Fibroblast of pulmonary artery (primary cell): ENCODE measurements around the gene MAGI1.

ENCODE experiments used
- DNase-seq: peaks from one replicate; pipeline ENCODE4 v3.0.0-alpha.2; 2010; ENCODE audit warnings: low read depth
- H3K4me3 ChIP-seq: replicated peaks from 2 replicates; pipeline ENCODE4 v1.5.1; 2011; ENCODE audit warnings: low read depth, mild to moderate bottlenecking, control low read depth, low read length, moderate library complexity
- CTCF ChIP-seq: IDR thresholded peaks from 2 replicates; pipeline ENCODE4 v1.5.1; 2011; ENCODE audit warnings: mild to moderate bottlenecking, control low read depth, low read length, inconsistent platforms; ENCODE audit errors: missing control alignments

The MAGI1 gene

GRCh38 chr3:66038726-66039589 is at the start of gene MAGI1:
Gene MAGI1 (minus strand): TSS chr3:66038918. CDS start chr3:66038308, 610 bp downstream.
- TF ChIP-seq CTCF: no peak
- DNase-seq: peak; percentile 96
- H3K4me3 ChIP-seq: peak within 1 kb of the TSS; percentile 66

GRCh38 chr3:66083784-66084213 is 45.1 kb upstream of the MAGI1 start:
- no peak for DNase-seq
- H3K4me3 ChIP-seq: no peak overlapping the region
- TF ChIP-seq CTCF: no peak

- DNase-seq: no peak
- no peak overlapping the region for H3K4me3 ChIP-seq
Measured at GRCh38 chr3:66083096-66083678, 44.5 kb upstream of the MAGI1 start.

GRCh38 chr3:66082679-66083078 is 44.0 kb upstream of the MAGI1 start:
- H3K4me3 ChIP-seq: no peak overlapping the region
- no peak for DNase-seq
- TF ChIP-seq CTCF: no peak

More at GRCh38 chr3:66083096-66083678, 44.5 kb upstream of the MAGI1 start:
- TF ChIP-seq CTCF: no peak

- no peak for DNase-seq
- TF ChIP-seq CTCF: no peak
- H3K4me3 ChIP-seq: no peak overlapping the region
Measured at GRCh38 chr3:66080167-66080566, 41.4 kb upstream of the MAGI1 start.

GRCh38 chr3:66077973-66078372 is 39.3 kb upstream of the MAGI1 start:
- H3K4me3 ChIP-seq: no peak overlapping the region
- DNase-seq: no peak
- no peak for TF ChIP-seq CTCF
